Activated CD8-positive, alpha-beta memory T cell treated with anti-CD3 and anti-CD28 coated beads for 4 hours (primary cell): ENCODE results near the gene CCDC91.
"Not testable (repeated sequence)": the region's sequence is repeated elsewhere in the genome, so short reads cannot be mapped to it uniquely, and the experiment has no call there.

Experiments
- DNase-seq, 2 donors: peaks; one replicate each; pipeline ENCODE4 v3.0.0-alpha.2; 2020; ENCODE audit warnings: low read depth in 2 of 2

Gene CCDC91

GRCh38 chr12:28360253-28360652 lies 170.0 kb downstream of the CCDC91 start:
- DNase-seq = no peak

- no peak for DNase-seq
Measured at GRCh38 chr12:28367326-28367725, 177.1 kb downstream of the CCDC91 start.

- DNase-seq = no peak
Measured at GRCh38 chr12:28367993-28368392, 177.7 kb downstream of the CCDC91 start.

GRCh38 chr12:28369483-28369882 lies 179.2 kb downstream of the CCDC91 start:
- no peak for DNase-seq

- no peak for DNase-seq
Measured at GRCh38 chr12:28374556-28374955, 184.3 kb downstream of the CCDC91 start.

- DNase-seq = no peak
Measured at GRCh38 chr12:28378736-28379135, 188.5 kb downstream of the CCDC91 start.

GRCh38 chr12:28379779-28380178 lies 189.5 kb downstream of the CCDC91 start:
- not testable (repeated sequence) for DNase-seq

GRCh38 chr12:28383368-28383767 lies 193.1 kb downstream of the CCDC91 start:
- no peak for DNase-seq

GRCh38 chr12:28388879-28389278 lies 198.6 kb downstream of the CCDC91 start:
- DNase-seq = no peak

GRCh38 chr12:28390206-28390605 lies 199.9 kb downstream of the CCDC91 start:
- no peak for DNase-seq

GRCh38 chr12:28390761-28391385 lies 200.6 kb downstream of the CCDC91 start:
- DNase-seq = no peak

GRCh38 chr12:28409892-28410291 lies 219.6 kb downstream of the CCDC91 start:
- no peak for DNase-seq

- DNase-seq = no peak
Measured at GRCh38 chr12:28413460-28414109, 223.3 kb downstream of the CCDC91 start.

- no peak for DNase-seq
Measured at GRCh38 chr12:28415755-28416154, 225.5 kb downstream of the CCDC91 start.

- DNase-seq = no peak
Measured at GRCh38 chr12:28421374-28421773, 231.1 kb downstream of the CCDC91 start.

GRCh38 chr12:28424965-28425364 lies 234.7 kb downstream of the CCDC91 start:
- DNase-seq = no peak

GRCh38 chr12:28425526-28425925 lies 235.3 kb downstream of the CCDC91 start:
- DNase-seq = no peak

GRCh38 chr12:28427046-28427445 lies 236.8 kb downstream of the CCDC91 start:
- no peak for DNase-seq

GRCh38 chr12:28440081-28440608 lies 249.9 kb downstream of the CCDC91 start:
- no peak for DNase-seq

- no peak for DNase-seq
Measured at GRCh38 chr12:28442101-28442500, 251.8 kb downstream of the CCDC91 start.

GRCh38 chr12:28443337-28443736 lies 253.1 kb downstream of the CCDC91 start:
- no peak for DNase-seq

- no peak for DNase-seq
Measured at GRCh38 chr12:28446031-28446430, 255.8 kb downstream of the CCDC91 start.

GRCh38 chr12:28453686-28454085 lies 263.4 kb downstream of the CCDC91 start:
- DNase-seq = no peak
